Stomach (tissue), 4 donors: Measurements from ENCODE around the gene TAPBPL.

Source experiments
- POLR2A ChIP-seq, 4 donors: fragments of 450-650 bp; IDR thresholded peaks; one replicate each; pipeline ENCODE4 v1.6.1; 2016; ENCODE audit warnings: antibody characterized with exemption in 4 of 4, control low read depth in 2 of 4, mild to moderate bottlenecking in 1 of 4, moderate library complexity in 1 of 4
- TF ChIP-seq, protein P1 (sequence below), 7 experiments: fragments of 450-650 bp in 4 of 7; fragments of 200-600 bp in 3 of 7; sonication (generic) in 3 of 7; IDR thresholded peaks; one replicate each; pipeline ENCODE4 v1.5.1; 2016 to 2019; ENCODE audit warnings: antibody characterized with exemption in 7 of 7, control low read depth in 2 of 7, mild to moderate bottlenecking in 1 of 7

DNA sequence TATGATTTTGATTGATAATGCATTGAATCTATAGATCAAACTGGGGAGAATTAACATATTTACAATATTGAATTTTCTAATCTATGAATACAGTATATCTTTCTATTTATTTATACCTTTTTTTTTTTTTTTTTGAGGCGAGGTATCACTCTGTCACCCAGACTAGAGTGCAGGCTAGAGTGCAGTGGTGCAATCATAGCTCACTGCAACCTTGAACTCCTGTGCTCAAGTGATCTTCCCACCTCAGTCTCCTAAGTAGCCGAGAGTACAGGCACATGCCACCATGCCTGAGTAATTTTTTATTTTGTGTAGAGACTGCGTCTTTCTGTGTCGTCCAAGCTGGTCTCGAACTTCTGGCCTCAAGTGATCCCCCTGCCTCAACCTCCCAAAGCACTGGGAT, 47.5 kb upstream of the TAPBPL start:
- TF ChIP-seq, protein P1, sequence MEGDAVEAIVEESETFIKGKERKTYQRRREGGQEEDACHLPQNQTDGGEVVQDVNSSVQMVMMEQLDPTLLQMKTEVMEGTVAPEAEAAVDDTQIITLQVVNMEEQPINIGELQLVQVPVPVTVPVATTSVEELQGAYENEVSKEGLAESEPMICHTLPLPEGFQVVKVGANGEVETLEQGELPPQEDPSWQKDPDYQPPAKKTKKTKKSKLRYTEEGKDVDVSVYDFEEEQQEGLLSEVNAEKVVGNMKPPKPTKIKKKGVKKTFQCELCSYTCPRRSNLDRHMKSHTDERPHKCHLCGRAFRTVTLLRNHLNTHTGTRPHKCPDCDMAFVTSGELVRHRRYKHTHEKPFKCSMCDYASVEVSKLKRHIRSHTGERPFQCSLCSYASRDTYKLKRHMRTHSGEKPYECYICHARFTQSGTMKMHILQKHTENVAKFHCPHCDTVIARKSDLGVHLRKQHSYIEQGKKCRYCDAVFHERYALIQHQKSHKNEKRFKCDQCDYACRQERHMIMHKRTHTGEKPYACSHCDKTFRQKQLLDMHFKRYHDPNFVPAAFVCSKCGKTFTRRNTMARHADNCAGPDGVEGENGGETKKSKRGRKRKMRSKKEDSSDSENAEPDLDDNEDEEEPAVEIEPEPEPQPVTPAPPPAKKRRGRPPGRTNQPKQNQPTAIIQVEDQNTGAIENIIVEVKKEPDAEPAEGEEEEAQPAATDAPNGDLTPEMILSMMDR (IDR thresholded peaks at IDR 0.05): no peak
- no peak for TF ChIP-seq POLR2A (IDR thresholded peaks at IDR 0.05)
